ENCODE results near the gene ZNF729.
"Not testable (repeated sequence)": the region's sequence is repeated elsewhere in the genome, so short reads cannot be mapped to it uniquely, and the experiment has no call there.

The ZNF729 gene

GRCh38 chr19:22286151-22286810 is at the start of gene ZNF729:
ZNF729 (plus strand) TSS chr19:22286441; CDS start chr19:22286526, 85 bp downstream.
- DNase-seq (ENCODE audit: extremely low read depth in 1 of 2, low read depth in 1 of 2): no peak

GRCh38 chr19:22256856-22257255 is 29.4 kb upstream of the ZNF729 start:
- no peak for DNase-seq (ENCODE audit: extremely low read depth in 1 of 2, low read depth in 1 of 2)

- no peak for DNase-seq (ENCODE audit: extremely low read depth in 1 of 2, low read depth in 1 of 2)
These were observed 28.9 kb upstream of the ZNF729 start for GRCh38 chr19:22257381-22257780.

- DNase-seq (ENCODE audit: extremely low read depth in 1 of 2, low read depth in 1 of 2): no peak
These were observed 28.3 kb upstream of the ZNF729 start for GRCh38 chr19:22257916-22258315.

GRCh38 chr19:22260499-22260898 is 25.7 kb upstream of the ZNF729 start:
- DNase-seq (ENCODE audit: extremely low read depth in 1 of 2, low read depth in 1 of 2): no peak

GRCh38 chr19:22261596-22261995 is 24.6 kb upstream of the ZNF729 start:
- no peak for DNase-seq (ENCODE audit: extremely low read depth in 1 of 2, low read depth in 1 of 2)

GRCh38 chr19:22263121-22263520 is 23.1 kb upstream of the ZNF729 start:
- DNase-seq (ENCODE audit: extremely low read depth in 1 of 2, low read depth in 1 of 2): no peak

GRCh38 chr19:22321554-22321953 is 35.3 kb downstream of the ZNF729 start:
- DNase-seq (ENCODE audit: extremely low read depth in 1 of 2, low read depth in 1 of 2): not testable (repeated sequence)

DNA sequence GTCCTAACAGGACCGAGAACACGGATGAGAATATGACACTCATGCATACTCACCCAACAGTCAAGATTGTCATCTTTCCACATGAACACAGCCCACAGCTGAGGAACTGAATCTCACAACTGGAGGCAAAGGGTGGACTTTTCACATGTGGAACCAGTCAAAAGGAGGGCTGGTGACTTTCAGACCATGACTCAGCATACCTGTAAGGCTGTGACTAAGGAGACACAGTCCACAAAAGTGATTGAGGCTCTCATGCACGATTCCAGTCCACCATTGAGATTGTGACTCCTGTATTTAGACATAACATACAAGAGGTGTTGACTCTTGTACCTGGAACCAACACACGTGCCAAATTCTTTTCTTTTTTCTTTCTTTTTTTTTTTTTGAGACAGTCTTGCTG is 40.0 kb downstream of the ZNF729 start:
- no peak for DNase-seq (ENCODE audit: extremely low read depth in 1 of 2, low read depth in 1 of 2)

DNA sequence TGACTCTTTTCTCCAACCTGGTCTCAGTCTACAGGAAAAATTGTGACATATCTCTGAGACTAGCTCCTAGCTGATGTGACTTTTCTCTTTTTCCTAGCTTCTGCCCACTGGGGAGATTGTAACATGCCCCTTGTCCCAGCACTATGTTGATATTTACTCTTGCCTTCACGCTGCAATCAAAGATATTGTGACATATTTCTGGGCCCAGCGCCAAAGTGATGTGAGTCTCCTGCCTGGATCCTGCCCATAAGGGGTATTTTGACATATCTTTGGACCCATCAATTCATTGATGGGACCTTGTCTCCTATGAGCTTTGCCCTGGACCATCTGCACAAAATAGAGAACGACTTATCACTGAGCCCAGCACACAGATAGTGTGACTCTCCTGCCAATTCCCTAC is 41.1 kb downstream of the ZNF729 start:
- DNase-seq (ENCODE audit: extremely low read depth in 1 of 2, low read depth in 1 of 2): no peak

DNA sequence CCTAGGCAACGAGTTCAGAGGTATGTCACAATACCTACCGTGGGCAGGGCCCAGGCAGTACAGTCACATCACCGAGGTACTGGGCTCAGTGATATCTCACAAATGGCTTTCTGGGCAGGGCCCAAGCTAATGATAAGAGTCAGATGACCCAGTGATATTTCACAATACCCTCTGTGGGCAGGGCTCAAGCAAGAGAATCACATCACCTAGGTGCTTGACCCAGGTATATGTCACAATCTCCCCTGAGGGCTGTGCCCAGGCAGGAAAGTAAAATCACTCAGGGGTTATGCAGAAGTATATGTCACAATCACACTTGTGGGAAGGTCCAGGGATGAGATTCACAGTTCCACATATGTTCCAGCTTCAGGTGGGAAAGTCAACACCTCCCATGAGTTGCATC is 45.3 kb downstream of the ZNF729 start:
- no peak for DNase-seq (ENCODE audit: extremely low read depth in 1 of 2, low read depth in 1 of 2)

GRCh38 chr19:22332924-22333323 is 46.7 kb downstream of the ZNF729 start:
- DNase-seq (ENCODE audit: extremely low read depth in 1 of 2, low read depth in 1 of 2): no peak

DNA sequence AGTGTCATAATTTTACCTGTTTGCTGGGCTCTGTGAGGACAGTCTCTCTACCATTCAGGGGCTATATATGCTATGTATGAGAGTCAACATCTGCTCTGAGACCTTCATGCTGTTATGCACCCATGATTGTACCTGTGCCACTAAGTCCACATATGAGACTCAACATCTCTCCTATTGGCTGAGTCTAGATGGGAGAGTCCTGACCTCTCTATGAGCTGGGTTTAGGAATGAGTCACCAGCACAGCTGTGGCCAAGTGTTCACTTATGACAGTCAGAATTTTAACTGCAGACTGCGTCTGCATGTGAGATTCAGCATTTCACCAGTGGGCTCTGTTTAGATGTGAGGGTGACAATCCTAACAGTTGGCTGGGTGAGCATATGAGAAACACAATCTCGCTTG is 49.5 kb downstream of the ZNF729 start:
- DNase-seq (ENCODE audit: extremely low read depth in 1 of 2, low read depth in 1 of 2): no peak

DNA sequence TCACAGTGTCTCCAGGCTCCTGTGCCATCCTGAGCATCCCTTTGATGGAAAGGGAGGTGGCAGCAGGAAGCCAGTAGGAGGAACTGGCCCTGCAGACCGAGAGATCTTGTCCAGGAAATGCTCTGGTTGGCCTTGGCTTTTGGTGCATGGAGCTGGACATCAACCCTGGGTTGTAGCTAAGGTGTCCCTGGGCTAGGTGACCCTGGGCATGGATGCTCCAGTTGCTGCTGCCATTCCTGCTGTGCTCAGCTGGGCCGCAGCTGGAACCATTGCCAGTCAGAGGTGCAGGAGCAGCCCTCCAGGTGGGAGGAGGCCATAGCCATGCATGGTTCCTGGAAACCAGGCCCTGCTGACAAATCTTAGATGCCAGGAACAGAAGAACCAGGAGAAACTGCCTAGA is 68.4 kb downstream of the ZNF729 start:
- DNase-seq (ENCODE audit: extremely low read depth in 1 of 2, low read depth in 1 of 2): no peak
